Measurements from ENCODE around the gene GBP3.

Gene GBP3

DNA sequence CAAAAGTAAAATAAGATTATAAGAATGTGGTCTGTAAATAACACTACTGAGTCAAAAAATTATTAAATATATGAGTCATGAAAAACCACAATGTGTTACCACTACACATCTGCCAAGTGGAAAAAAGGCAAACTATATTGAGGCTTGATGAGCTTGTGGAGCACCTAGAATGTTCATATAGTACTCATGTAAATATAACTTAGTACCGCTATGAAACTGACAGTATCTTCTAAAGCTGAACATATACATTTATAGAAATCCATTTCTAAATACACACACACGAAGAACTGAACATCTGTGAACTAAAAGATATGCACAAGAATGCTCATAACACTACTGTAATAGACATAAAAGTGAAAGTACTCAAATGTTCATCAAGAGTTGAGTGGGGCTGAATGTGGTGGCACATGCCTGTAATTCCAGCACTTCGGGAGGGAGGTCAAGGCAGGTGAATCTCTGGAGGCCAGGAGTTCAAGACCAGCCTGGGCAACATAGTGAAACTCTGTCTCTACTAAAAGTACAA is 18.5 kb upstream of the GBP3 start:
- Histone ChIP-seq H3K4me2 (ENCODE audit: low read length) (no peak overlapping the region), H3K4me3 (ENCODE audit: low read depth, low read length, poor library complexity, severe bottlenecking) (no peak overlapping the region), H3K9me3 (ENCODE audit: low read length) (no peaks in the 10 kb centered on the region), H3K4me1 (ENCODE audit: insufficient read depth, low read length, severe bottlenecking) (no peaks in the 10 kb centered on the region), H3K79me2 (ENCODE audit: insufficient read depth, low read length) (no peaks in the 10 kb centered on the region), H3K9me2 (ENCODE audit: low read depth, low read length) (no peaks in the 10 kb centered on the region), H3F3A (ENCODE audit: insufficient read depth, low read length) (no peaks in the 10 kb centered on the region), H4K20me1 (ENCODE audit: insufficient read depth, low read length) (no peaks in the 10 kb centered on the region), H3K27ac (ENCODE audit: low read depth, low read length, poor library complexity, severe bottlenecking) (no peak overlapping the region), H3K27me3 (ENCODE audit: insufficient read depth, low read length) (no peaks in the 10 kb centered on the region), H2AFZ (ENCODE audit: low read length) (no peak overlapping the region), H3K36me3 (ENCODE audit: insufficient read depth, low read length) (no peaks in the 10 kb centered on the region), H3K9ac (ENCODE audit: low read length) (no peak overlapping the region)
- TF ChIP-seq EZH2 (IDR thresholded peaks at IDR 0.05; ENCODE audit: borderline replicate concordance, low read length) (no peak), CTCF (IDR thresholded peaks at IDR 0.05; ENCODE audit: low read length) (no peak)

DNA sequence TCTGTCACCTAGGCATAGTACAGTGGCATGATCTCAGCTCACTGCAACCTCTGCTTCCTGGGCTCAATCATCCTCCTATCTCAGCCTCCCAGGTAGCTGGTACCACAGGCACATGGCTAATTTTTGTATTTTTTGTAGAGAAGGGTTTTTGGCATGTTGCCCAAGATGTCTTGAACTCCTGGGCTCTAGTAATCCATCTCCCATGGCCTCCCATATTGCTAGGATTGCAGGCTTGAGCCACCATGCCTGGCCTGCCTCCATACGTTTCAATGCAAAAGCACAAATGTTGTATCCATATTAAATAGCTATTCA is 17.6 kb upstream of the GBP3 start:
- no peaks in the 10 kb centered on the region for H3K4me1 ChIP-seq (ENCODE audit: insufficient read depth, low read length, severe bottlenecking)
- H3K79me2 ChIP-seq (ENCODE audit: insufficient read depth, low read length): no peaks in the 10 kb centered on the region
- no peak overlapping the region for H3K4me2 ChIP-seq (ENCODE audit: low read length)
- no peak overlapping the region for H3K27ac ChIP-seq (ENCODE audit: low read depth, low read length, poor library complexity, severe bottlenecking)
- no peaks in the 10 kb centered on the region for H3K27me3 ChIP-seq (ENCODE audit: insufficient read depth, low read length)
- no peak for TF ChIP-seq EZH2 (IDR thresholded peaks at IDR 0.05; ENCODE audit: borderline replicate concordance, low read length)
- TF ChIP-seq CTCF (IDR thresholded peaks at IDR 0.05; ENCODE audit: low read length): no peak
- H3K9me3 ChIP-seq (ENCODE audit: low read length): no peaks in the 10 kb centered on the region
- H3K4me3 ChIP-seq (ENCODE audit: low read depth, low read length, poor library complexity, severe bottlenecking): no peak overlapping the region
- no peaks in the 10 kb centered on the region for H3F3A ChIP-seq (ENCODE audit: insufficient read depth, low read length)
- H4K20me1 ChIP-seq (ENCODE audit: insufficient read depth, low read length): no peaks in the 10 kb centered on the region
- H3K9me2 ChIP-seq (ENCODE audit: low read depth, low read length): no peaks in the 10 kb centered on the region
- H2AFZ ChIP-seq (ENCODE audit: low read length): no peak overlapping the region
- H3K9ac ChIP-seq (ENCODE audit: low read length): no peak overlapping the region
- H3K36me3 ChIP-seq (ENCODE audit: insufficient read depth, low read length): no peaks in the 10 kb centered on the region

DNA sequence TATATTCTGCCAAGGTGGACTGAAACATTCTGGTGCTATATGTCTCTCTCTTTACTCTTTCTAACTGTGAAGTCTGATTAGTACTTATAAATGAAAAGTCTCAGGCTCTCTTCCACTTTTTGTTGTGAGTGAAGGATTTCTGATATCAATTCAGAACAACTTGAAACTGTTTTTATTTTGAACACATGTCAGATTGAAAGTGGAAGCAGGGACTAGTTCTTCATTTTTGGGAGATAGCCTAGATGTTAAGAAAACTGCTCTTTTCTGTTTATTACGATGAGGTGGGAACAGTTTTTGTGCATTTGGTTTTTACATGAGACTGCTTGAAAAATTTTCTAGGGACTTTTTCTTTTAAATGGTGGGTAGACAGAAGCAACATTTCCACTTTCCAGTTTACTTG is 14.5 kb upstream of the GBP3 start:
- Histone ChIP-seq H3K4me3 (ENCODE audit: low read depth, low read length, poor library complexity, severe bottlenecking) (no peak overlapping the region), H2AFZ (ENCODE audit: low read length) (no peak overlapping the region), H3K79me2 (ENCODE audit: insufficient read depth, low read length) (no peaks in the 10 kb centered on the region), H3K9me2 (ENCODE audit: low read depth, low read length) (no peaks in the 10 kb centered on the region), H4K20me1 (ENCODE audit: insufficient read depth, low read length) (no peaks in the 10 kb centered on the region), H3K4me1 (ENCODE audit: insufficient read depth, low read length, severe bottlenecking) (no peaks in the 10 kb centered on the region), H3K36me3 (ENCODE audit: insufficient read depth, low read length) (no peaks in the 10 kb centered on the region), H3K9ac (ENCODE audit: low read length) (no peak overlapping the region), H3F3A (ENCODE audit: insufficient read depth, low read length) (no peaks in the 10 kb centered on the region), H3K27ac (ENCODE audit: low read depth, low read length, poor library complexity, severe bottlenecking) (no peak overlapping the region), H3K4me2 (ENCODE audit: low read length) (no peak overlapping the region), H3K9me3 (ENCODE audit: low read length) (no peaks in the 10 kb centered on the region), H3K27me3 (ENCODE audit: insufficient read depth, low read length) (no peaks in the 10 kb centered on the region)
- TF ChIP-seq EZH2 (IDR thresholded peaks at IDR 0.05; ENCODE audit: borderline replicate concordance, low read length) (no peak), CTCF (IDR thresholded peaks at IDR 0.05; ENCODE audit: low read length) (no peak)

Measured in OCI-LY1 (cell line).